HG03066 (cell line): ENCODE data around the gene ACTRT1.

ENCODE experiments used
- ATAC-seq: cut with Tn5 transposase; IDR thresholded peaks from one replicate; pipeline ENCODE4 v1.9.1; 2021; ENCODE audit warnings: low read depth; ENCODE audit not compliant: unreplicated experiment

The ACTRT1 gene

GRCh38 chrX:128052303-128052702 lies at the start of gene ACTRT1:
TSS of gene ACTRT1 (minus strand) at chrX:128052403. CDS start at chrX:128052206, 197 bp downstream.
- no peak for ATAC-seq

DNA sequence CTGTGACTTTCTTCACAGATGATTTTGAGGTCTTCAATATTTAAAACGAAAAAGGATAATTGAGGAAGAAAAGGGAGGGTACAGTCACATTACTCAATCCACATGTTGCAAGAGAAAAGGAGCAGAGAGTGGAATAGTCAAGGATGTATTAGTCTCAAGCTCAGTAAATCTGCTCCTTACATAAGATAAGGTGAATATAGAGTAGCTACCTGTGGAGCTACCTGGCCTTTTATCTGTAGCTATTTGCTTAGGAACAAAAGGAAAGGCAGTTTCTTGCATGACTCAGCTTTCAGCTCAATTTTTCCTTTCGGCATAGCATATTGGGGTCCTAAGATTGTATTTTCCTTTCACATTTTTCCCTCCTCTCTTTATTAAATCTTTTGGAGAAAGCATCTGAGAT lies 26.3 kb upstream of the ACTRT1 start:
- no peak for ATAC-seq

- ATAC-seq: no peak
Measured at GRCh38 chrX:128057421-128057820, 5.2 kb upstream of the ACTRT1 start.

DNA sequence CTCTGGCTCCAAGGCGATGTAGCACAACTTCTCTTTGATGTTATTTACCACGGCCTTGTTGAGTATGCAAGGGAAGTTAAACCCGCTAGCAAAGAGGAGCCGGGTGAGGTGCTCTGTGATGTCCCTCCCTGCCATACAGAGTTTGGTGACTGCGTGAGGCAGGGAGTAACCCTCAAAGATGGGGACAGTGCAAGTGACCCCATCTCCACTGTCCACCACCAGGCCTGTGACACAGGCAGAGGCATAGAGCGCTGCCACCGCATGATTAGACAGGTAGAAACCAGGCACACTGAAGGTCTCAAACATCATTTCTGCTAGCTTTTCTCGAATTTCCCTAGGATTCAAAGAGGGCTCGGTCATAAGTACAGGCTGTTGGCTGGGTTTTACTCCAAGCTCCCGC lies 677 bp downstream of the ACTRT1 start:
- ATAC-seq: no peak

GRCh38 chrX:128035318-128035717 lies 16.9 kb downstream of the ACTRT1 start:
- no peak for ATAC-seq

- ATAC-seq: no peak
Measured at GRCh38 chrX:128021566-128021965, 30.6 kb downstream of the ACTRT1 start.

- no peak for ATAC-seq
Measured at GRCh38 chrX:128020701-128021100, 31.5 kb downstream of the ACTRT1 start.

DNA sequence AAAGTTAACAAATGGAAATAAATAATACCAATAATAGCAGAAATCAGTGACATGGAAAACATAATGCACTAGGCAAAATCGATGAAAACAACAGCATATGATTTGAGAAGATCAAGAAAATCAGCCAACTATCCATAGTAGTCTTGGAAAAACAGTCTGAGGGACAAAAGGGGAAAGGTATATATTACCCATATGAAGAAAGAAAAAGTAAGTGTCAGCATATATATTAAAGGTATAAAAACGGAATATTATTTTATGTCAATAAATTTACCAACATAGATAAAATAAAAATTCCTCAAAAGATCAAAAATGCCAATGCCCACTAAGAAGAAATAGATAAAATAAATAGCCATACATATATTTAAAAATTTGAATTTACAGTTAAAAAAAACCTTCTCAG lies 33.0 kb downstream of the ACTRT1 start:
- ATAC-seq: no peak

- no peak for ATAC-seq
Measured at GRCh38 chrX:128012015-128012414, 40.2 kb downstream of the ACTRT1 start.

GRCh38 chrX:128007882-128008281 lies 44.3 kb downstream of the ACTRT1 start:
- ATAC-seq: no peak
